HG03521 (cell line): ENCODE measurements around the gene PTPRD.

Experiments
- ATAC-seq: cut with Tn5 transposase; IDR thresholded peaks from one replicate; pipeline ENCODE4 v1.9.1; 2021; ENCODE audit warnings: mild to moderate bottlenecking, moderate library complexity; ENCODE audit not compliant: unreplicated experiment

The PTPRD gene

GRCh38 chr9:8757881-8758280, 1854.9 kb downstream of the PTPRD start:
- ATAC-seq, result no peak

GRCh38 chr9:8754751-8755150, 1858.1 kb downstream of the PTPRD start:
- no peak for ATAC-seq

GRCh38 chr9:8751406-8751930, 1861.3 kb downstream of the PTPRD start:
- ATAC-seq, result no peak

GRCh38 chr9:8750639-8751051, 1862.2 kb downstream of the PTPRD start:
- no peak for ATAC-seq

- ATAC-seq, result no peak
These were observed 1867.5 kb downstream of the PTPRD start for GRCh38 chr9:8745347-8745746.

- no peak for ATAC-seq
These were observed 1873.9 kb downstream of the PTPRD start for GRCh38 chr9:8738945-8739344.

- ATAC-seq, result no peak
These were observed 1876.0 kb downstream of the PTPRD start for GRCh38 chr9:8736805-8737204.

GRCh38 chr9:8734760-8735159, 1878.0 kb downstream of the PTPRD start:
- ATAC-seq, result no peak

GRCh38 chr9:8733131-8733954, 1879.5 kb downstream of the PTPRD start:
- no peak for ATAC-seq

GRCh38 chr9:8732367-8733075, 1880.3 kb downstream of the PTPRD start:
- ATAC-seq, result no peak

- no peak for ATAC-seq
These were observed 1882.2 kb downstream of the PTPRD start for GRCh38 chr9:8730618-8731017.

GRCh38 chr9:8728910-8729309, 1883.9 kb downstream of the PTPRD start:
- ATAC-seq, result no peak

GRCh38 chr9:8727191-8727590, 1885.6 kb downstream of the PTPRD start:
- ATAC-seq, result no peak

GRCh38 chr9:8726692-8727091, 1886.1 kb downstream of the PTPRD start:
- no peak for ATAC-seq

GRCh38 chr9:8725635-8726034, 1887.2 kb downstream of the PTPRD start:
- ATAC-seq, result no peak

GRCh38 chr9:8724284-8725018, 1888.4 kb downstream of the PTPRD start:
- no peak for ATAC-seq

- no peak for ATAC-seq
These were observed 1889.6 kb downstream of the PTPRD start for GRCh38 chr9:8723195-8723594.

- no peak for ATAC-seq
These were observed 1892.8 kb downstream of the PTPRD start for GRCh38 chr9:8719833-8720486.

GRCh38 chr9:8718121-8718725, 1894.6 kb downstream of the PTPRD start:
- no peak for ATAC-seq

GRCh38 chr9:8717146-8717545, 1895.7 kb downstream of the PTPRD start:
- no peak for ATAC-seq
